HG03103 (cell line): ENCODE results near the gene ISLR2.
"Not testable (repeated sequence)": the region's sequence is repeated elsewhere in the genome, so short reads cannot be mapped to it uniquely, and the experiment has no call there.

Experiments
- ATAC-seq: cut with Tn5 transposase; IDR thresholded peaks from one replicate; pipeline ENCODE4 v1.9.1; 2021; ENCODE audit warnings: low read depth; ENCODE audit not compliant: unreplicated experiment

The ISLR2 gene

GRCh38 chr15:74130155-74130848 lies at the start of gene ISLR2:
Gene ISLR2, plus strand, starts transcription at chr15:74130586. Its CDS starts 2,169 bp downstream, at chr15:74132755.
- no peak for ATAC-seq

- ATAC-seq = not testable (repeated sequence)
These were observed 47.9 kb upstream of the ISLR2 start, which contains the start of gene GOLGA6A for GRCh38 chr15:74082450-74082849. Gene GOLGA6A, minus strand, starts transcription at chr15:74082550. Its CDS starts 41 bp downstream, at chr15:74082509.

- ATAC-seq = not testable (repeated sequence)
These were observed 35.8 kb upstream of the ISLR2 start for GRCh38 chr15:74094567-74094966.

GRCh38 chr15:74095610-74096009 lies 34.8 kb upstream of the ISLR2 start:
- not testable (repeated sequence) for ATAC-seq

GRCh38 chr15:74096753-74097474 lies 33.5 kb upstream of the ISLR2 start:
- ATAC-seq = not testable (repeated sequence)

- not testable (repeated sequence) for ATAC-seq
These were observed 30.2 kb upstream of the ISLR2 start for GRCh38 chr15:74099963-74100733.

- ATAC-seq = no peak
These were observed 22.3 kb upstream of the ISLR2 start for GRCh38 chr15:74108111-74108510.

GRCh38 chr15:74108611-74109010 lies 21.8 kb upstream of the ISLR2 start:
- ATAC-seq = not testable (repeated sequence)

- ATAC-seq = no peak
These were observed 20.7 kb upstream of the ISLR2 start for GRCh38 chr15:74109713-74110112.

GRCh38 chr15:74120426-74120825 lies 10.0 kb upstream of the ISLR2 start:
- no peak for ATAC-seq

GRCh38 chr15:74121039-74121438 lies 9.3 kb upstream of the ISLR2 start:
- no peak for ATAC-seq

GRCh38 chr15:74121858-74122257 lies 8.5 kb upstream of the ISLR2 start:
- ATAC-seq = no peak

- no peak for ATAC-seq
These were observed 7.8 kb upstream of the ISLR2 start for GRCh38 chr15:74122403-74123130.

GRCh38 chr15:74123131-74123429 lies 7.3 kb upstream of the ISLR2 start:
- no peak for ATAC-seq

GRCh38 chr15:74123658-74124057 lies 6.7 kb upstream of the ISLR2 start:
- no peak for ATAC-seq

- no peak for ATAC-seq
These were observed 6.2 kb upstream of the ISLR2 start for GRCh38 chr15:74124196-74124595.

- no peak for ATAC-seq
These were observed 5.6 kb upstream of the ISLR2 start for GRCh38 chr15:74124759-74125158.

- no peak for ATAC-seq
These were observed 3.0 kb upstream of the ISLR2 start for GRCh38 chr15:74127255-74127953.

GRCh38 chr15:74127954-74128784 lies 2.2 kb upstream of the ISLR2 start:
- ATAC-seq = no peak
